Measurements from ENCODE around the gene ARMC12.

Gene ARMC12

GRCh38 chr6:35777356-35778102 lies 40.7 kb downstream of the ARMC12 start:
- no peak for DNase-seq

DNA sequence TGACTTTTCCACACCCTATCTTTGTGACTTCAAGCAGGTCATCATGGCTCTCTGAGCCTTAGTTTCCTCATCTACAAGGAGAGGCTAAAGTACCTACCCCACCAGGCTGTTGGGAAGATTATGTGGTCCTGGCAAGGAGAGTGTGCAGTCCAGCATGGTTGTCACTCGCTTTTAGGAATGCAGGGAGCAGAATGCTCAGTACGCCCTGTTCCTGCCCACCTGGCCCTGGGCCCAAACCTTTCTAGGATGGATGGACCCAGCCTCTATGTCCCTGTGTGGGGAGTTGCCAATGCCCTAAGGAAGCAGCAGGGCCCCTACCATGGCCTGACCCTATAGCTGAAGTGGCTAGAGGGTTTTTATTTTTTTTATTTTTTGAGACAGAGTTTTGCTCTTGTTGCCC lies 41.6 kb downstream of the ARMC12 start:
- DNase-seq: no peak

DNA sequence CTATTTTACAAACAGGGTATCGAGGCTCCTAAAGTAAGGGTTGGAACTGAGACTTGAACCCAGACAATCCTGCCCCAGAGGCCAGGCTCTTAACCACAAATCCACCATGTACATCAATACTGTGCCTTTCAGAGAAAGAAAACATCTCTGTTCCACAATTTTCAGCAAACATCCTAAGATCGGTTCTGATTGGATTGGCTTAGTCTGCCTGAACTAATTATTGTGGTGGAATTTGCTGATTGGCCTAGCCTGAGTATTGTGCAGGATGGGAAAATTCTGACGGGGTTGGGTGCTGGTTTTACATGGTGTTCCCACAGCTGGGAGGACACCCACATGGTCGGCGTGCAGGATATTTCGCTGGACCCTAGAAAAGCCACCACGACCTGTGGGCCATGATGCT lies 43.9 kb downstream of the ARMC12 start, which contains the start of gene CLPSL1:
Gene CLPSL1, plus strand, starts transcription at position 301 of the 400 bp plus-strand sequence. Its CDS starts 92 bp downstream, at position 393.
- no peak for DNase-seq

DNA sequence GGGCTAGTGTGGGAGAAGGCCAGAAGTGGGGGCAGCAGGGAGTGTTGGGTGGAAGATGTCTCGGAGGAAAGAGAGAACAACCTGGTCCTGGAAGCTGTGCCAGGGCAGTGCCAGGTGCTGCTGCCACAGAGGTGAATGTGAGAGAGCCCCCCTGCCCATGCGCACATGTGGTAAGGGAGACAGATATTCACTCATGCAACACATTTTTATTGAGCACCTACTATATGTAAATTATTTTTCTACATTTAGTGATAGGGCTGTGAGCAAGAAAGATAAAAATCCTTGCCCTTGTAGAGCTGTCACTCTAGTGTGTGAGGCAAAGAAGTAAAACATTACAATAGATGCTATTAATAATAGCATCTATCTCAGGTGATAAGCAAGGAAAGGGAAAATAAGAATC lies 44.5 kb downstream of the ARMC12 start:
- DNase-seq: no peak

- DNase-seq: no peak
Observed at GRCh38 chr6:35782424-35782823, 45.6 kb downstream of the ARMC12 start.

GRCh38 chr6:35784200-35784599 lies 47.4 kb downstream of the ARMC12 start:
- DNase-seq: no peak

- no peak for DNase-seq
Observed at GRCh38 chr6:35786272-35786671, 49.4 kb downstream of the ARMC12 start.

GRCh38 chr6:35786810-35787209 lies 50.0 kb downstream of the ARMC12 start:
- DNase-seq: no peak

DNA sequence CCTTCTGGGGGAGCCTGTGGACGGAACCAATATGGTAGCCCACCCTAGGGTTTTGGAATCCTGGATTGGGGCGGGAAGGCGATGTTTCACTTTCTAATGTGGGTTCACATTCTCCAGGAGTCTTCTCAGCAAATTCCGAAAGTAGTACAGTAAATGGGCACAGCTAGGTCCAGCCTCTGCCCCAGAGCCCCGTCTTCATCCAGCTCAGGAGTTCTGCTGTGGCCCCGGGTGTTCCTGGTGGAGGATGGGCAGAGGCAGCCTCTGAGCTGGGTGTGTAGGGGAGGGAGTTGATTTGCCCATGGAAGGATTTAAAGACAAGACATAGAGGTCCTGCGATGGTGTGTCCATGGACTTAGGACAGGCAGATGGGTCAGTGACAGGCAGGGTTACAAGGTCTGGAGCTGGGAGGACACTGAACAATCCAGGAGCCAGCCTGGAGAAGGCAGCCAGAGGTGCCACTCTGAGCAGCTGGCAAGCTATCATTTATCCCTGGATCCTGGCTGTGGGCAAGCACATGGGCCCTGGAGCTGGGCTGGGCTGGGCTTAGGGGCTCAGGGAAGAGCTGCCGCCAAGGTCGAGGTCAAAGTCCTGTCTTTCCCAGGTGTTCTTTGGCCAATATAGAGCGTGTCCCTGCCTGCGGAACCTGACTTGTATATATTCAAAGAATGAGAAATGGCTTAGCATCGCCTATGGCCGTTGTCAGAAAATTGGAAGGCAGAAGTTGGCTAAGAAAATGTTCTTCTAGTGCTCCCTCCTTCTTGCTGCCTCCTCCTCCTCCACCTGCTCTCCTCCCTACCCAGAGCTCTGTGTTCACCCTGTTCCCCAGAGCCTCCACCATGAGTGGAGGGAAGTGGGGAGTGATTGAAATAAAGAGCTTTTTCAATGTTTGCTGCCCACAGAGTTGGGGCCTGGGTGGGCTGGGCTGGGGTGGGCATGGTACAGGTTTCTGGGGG lies 50.7 kb downstream of the ARMC12 start:
- no peak for DNase-seq

GRCh38 chr6:35788423-35788982 lies 51.7 kb downstream of the ARMC12 start:
- DNase-seq: no peak

- no peak for DNase-seq
Observed at GRCh38 chr6:35790683-35791082, 53.9 kb downstream of the ARMC12 start.

GRCh38 chr6:35794536-35795452 lies 58.0 kb downstream of the ARMC12 start:
- no peak for DNase-seq

DNA sequence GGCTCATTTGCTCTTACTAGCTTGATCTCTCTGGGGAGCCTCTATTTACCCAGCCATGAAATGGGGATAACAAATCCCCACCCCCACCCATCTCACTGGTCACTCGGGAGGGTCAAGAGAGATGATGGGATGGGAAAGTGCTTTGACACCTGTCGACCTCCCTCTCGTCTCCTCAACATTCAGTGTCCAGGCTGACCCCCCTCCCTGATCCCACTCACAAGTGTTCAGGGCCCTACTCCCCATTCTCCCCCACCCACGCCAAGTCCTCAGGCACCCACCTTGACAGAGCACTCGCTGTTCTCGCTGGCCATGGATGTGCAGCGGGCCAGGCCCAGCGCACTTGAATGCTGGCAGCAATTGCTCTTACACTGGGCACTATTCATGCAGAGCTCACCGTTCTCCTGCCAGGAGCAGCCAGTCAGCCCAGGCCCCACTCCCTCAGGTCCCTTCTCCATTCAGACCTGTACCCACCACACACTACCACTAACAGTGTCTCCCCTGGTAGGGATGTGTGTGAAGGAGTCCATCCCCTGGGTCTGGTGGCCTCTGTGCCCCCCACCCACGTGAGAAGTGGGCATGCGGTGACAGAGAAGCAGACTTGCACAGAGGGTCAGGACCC lies 58.7 kb downstream of the ARMC12 start:
- no peak for DNase-seq

GRCh38 chr6:35796236-35796635 lies 59.4 kb downstream of the ARMC12 start:
- no peak for DNase-seq

GRCh38 chr6:35797837-35798526 lies 61.1 kb downstream of the ARMC12 start:
- DNase-seq: no peak
